Prostate gland (tissue), 2 donors: ENCODE data around the gene MCUR1.
"Not testable (repeated sequence)": the region's sequence is repeated elsewhere in the genome, so short reads cannot be mapped to it uniquely, and the experiment has no call there.

Source experiments
- POLR2A ChIP-seq: fragments of 450-650 bp; IDR thresholded peaks from one replicate; pipeline ENCODE4 v1.6.1; 2016; ENCODE audit warnings: antibody characterized with exemption, mild to moderate bottlenecking
- POLR2AphosphoS5 ChIP-seq: sonication (generic); formaldehyde crosslinking; IDR thresholded peaks from one replicate; pipeline ENCODE4 v1.6.1; 2017; ENCODE audit warnings: antibody characterized with exemption
- TF ChIP-seq, protein P1 (sequence below), 4 experiments: fragments of 200-600 bp in 2 of 4; fragments of 450-650 bp in 2 of 4; sonication (generic) in 2 of 4; IDR thresholded peaks; 1 replicate in 3 of 4; 2 replicates in 1 of 4; pipeline ENCODE4 v1.5.1; 2016 to 2019; ENCODE audit warnings: antibody characterized with exemption in 4 of 4, mild to moderate bottlenecking in 2 of 4, moderate library complexity in 2 of 4

DNA sequence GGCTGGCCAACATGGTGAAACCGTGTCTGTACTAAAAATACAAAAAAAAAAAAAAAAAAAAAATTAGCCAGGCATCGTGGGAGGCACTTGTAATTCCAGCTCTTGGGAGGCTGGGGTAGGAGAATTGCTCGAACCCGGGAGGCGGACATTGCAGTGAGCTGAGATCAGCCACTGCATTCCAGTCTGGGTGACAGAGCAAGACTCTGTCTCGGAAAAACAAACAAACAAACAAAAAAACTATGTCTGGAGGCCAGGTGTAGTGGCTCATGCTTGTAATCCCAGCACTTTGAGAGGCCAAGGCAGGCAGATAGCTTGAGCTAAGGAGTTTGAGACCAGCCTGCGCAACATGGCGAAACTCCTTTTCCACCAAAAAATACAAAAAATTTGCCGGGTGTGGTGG lies 38.9 kb downstream of the MCUR1 start:
- TF ChIP-seq, protein P1, sequence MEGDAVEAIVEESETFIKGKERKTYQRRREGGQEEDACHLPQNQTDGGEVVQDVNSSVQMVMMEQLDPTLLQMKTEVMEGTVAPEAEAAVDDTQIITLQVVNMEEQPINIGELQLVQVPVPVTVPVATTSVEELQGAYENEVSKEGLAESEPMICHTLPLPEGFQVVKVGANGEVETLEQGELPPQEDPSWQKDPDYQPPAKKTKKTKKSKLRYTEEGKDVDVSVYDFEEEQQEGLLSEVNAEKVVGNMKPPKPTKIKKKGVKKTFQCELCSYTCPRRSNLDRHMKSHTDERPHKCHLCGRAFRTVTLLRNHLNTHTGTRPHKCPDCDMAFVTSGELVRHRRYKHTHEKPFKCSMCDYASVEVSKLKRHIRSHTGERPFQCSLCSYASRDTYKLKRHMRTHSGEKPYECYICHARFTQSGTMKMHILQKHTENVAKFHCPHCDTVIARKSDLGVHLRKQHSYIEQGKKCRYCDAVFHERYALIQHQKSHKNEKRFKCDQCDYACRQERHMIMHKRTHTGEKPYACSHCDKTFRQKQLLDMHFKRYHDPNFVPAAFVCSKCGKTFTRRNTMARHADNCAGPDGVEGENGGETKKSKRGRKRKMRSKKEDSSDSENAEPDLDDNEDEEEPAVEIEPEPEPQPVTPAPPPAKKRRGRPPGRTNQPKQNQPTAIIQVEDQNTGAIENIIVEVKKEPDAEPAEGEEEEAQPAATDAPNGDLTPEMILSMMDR (IDR thresholded peaks at IDR 0.05) = not testable (repeated sequence)
- TF ChIP-seq POLR2A, POLR2AphosphoS5: not testable (repeated sequence)
